Pons (tissue), 1 donor: ENCODE measurements around the gene ITGA2.
"Not testable (repeated sequence)": the region's sequence is repeated elsewhere in the genome, so short reads cannot be mapped to it uniquely, and the experiment has no call there.

Experiments
- DNase-seq: peaks from one replicate; pipeline ENCODE4 v3.0.0-alpha.2; 2016; ENCODE audit warnings: low spot score

ITGA2 gene

GRCh38 chr5:53099546-53099945, 110.4 kb downstream of the ITGA2 start:
- no peak for DNase-seq

- no peak for DNase-seq
Measured at GRCh38 chr5:53100606-53101005, 111.5 kb downstream of the ITGA2 start.

- DNase-seq = no peak
Measured at GRCh38 chr5:53105611-53106300, 116.6 kb downstream of the ITGA2 start.

GRCh38 chr5:53109056-53109442, 119.9 kb downstream of the ITGA2 start:
- DNase-seq = peak; percentile 70

GRCh38 chr5:53109443-53110127, 120.4 kb downstream of the ITGA2 start, which contains the start of gene MOCS2:
TSS of gene MOCS2 (minus strand) at chr5:53109757. CDS start at chr5:53107174, 2,583 bp downstream.
- DNase-seq = peak; percentile 88

GRCh38 chr5:53110156-53110555, 121.0 kb downstream of the ITGA2 start:
- DNase-seq = no peak

- DNase-seq = peak; percentile 31
Measured at GRCh38 chr5:53111139-53111538, 122.0 kb downstream of the ITGA2 start.

- DNase-seq = not testable (repeated sequence)
Measured at GRCh38 chr5:53112307-53112706, 123.2 kb downstream of the ITGA2 start.

- DNase-seq = no peak
Measured at GRCh38 chr5:53112909-53113308, 123.8 kb downstream of the ITGA2 start.

GRCh38 chr5:53113947-53114346, 124.8 kb downstream of the ITGA2 start:
- DNase-seq = no peak

GRCh38 chr5:53114988-53115387, 125.8 kb downstream of the ITGA2 start:
- no peak for DNase-seq

- DNase-seq = no peak
Measured at GRCh38 chr5:53116597-53116996, 127.4 kb downstream of the ITGA2 start.

- no peak for DNase-seq
Measured at GRCh38 chr5:53118879-53119278, 129.7 kb downstream of the ITGA2 start.

- DNase-seq = no peak
Measured at GRCh38 chr5:53120165-53120564, 131.0 kb downstream of the ITGA2 start.

- DNase-seq = no peak
Measured at GRCh38 chr5:53123702-53124101, 134.6 kb downstream of the ITGA2 start.

GRCh38 chr5:53126521-53126920, 137.4 kb downstream of the ITGA2 start:
- DNase-seq = no peak

- DNase-seq = no peak
Measured at GRCh38 chr5:53127107-53127506, 138.0 kb downstream of the ITGA2 start.

GRCh38 chr5:53128481-53128880, 139.3 kb downstream of the ITGA2 start:
- DNase-seq = no peak

GRCh38 chr5:53130266-53130665, 141.1 kb downstream of the ITGA2 start:
- no peak for DNase-seq

- no peak for DNase-seq
Measured at GRCh38 chr5:53133020-53133419, 143.9 kb downstream of the ITGA2 start.
